ENCODE data around the gene SLC7A6OS.

DNA sequence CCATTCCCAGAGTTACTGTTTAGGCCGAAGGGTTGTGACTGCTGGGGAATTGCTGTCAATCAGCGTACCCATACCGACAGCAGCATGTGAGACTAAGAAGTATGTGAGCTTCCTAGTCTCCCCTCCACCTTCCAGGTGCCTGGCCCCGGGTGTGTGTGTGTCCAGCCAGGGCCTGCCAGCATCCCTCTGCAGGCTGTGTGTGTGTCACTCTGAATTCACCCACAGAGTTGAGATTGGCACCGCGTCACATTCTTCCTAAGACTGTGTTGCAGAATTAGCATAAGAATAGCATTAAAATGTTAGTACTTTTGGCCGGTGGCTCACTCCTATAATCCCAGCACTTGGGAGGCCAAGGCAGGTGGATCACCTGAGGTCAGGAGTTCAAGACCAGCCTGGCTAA is 31.9 kb upstream of the SLC7A6OS start:
- TF ChIP-seq CTCF (IDR thresholded peaks at IDR 0.05; ENCODE audit: insufficient read depth, low read length) (no peak), POLR2AphosphoS5 (IDR thresholded peaks at IDR 0.05; ENCODE audit: low read depth) (no peak), SPI1 (IDR thresholded peaks at IDR 0.05; ENCODE audit: borderline replicate concordance, low read depth) (no peak), GABPA (IDR thresholded peaks at IDR 0.05; ENCODE audit: low read depth) (no peak)
- TF ChIP-seq, protein P1, sequence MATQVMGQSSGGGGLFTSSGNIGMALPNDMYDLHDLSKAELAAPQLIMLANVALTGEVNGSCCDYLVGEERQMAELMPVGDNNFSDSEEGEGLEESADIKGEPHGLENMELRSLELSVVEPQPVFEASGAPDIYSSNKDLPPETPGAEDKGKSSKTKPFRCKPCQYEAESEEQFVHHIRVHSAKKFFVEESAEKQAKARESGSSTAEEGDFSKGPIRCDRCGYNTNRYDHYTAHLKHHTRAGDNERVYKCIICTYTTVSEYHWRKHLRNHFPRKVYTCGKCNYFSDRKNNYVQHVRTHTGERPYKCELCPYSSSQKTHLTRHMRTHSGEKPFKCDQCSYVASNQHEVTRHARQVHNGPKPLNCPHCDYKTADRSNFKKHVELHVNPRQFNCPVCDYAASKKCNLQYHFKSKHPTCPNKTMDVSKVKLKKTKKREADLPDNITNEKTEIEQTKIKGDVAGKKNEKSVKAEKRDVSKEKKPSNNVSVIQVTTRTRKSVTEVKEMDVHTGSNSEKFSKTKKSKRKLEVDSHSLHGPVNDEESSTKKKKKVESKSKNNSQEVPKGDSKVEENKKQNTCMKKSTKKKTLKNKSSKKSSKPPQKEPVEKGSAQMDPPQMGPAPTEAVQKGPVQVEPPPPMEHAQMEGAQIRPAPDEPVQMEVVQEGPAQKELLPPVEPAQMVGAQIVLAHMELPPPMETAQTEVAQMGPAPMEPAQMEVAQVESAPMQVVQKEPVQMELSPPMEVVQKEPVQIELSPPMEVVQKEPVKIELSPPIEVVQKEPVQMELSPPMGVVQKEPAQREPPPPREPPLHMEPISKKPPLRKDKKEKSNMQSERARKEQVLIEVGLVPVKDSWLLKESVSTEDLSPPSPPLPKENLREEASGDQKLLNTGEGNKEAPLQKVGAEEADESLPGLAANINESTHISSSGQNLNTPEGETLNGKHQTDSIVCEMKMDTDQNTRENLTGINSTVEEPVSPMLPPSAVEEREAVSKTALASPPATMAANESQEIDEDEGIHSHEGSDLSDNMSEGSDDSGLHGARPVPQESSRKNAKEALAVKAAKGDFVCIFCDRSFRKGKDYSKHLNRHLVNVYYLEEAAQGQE (IDR thresholded peaks at IDR 0.05; ENCODE audit: insufficient replicate concordance, low read depth) = no peak
